Breast epithelium (tissue), 3 donors: ENCODE data around the gene PDK4.

ENCODE experiments used
- CTCF ChIP-seq, 3 donors: fragments of 450-650 bp; IDR thresholded peaks; one replicate each; pipeline ENCODE4 v1.5.1; 2016 to 2017; ENCODE audit warnings: antibody characterized with exemption in 3 of 3, mild to moderate bottlenecking in 3 of 3, moderate library complexity in 3 of 3
- POLR2A ChIP-seq: fragments of 450-650 bp; IDR thresholded peaks from one replicate; pipeline ENCODE4 v1.6.1; 2016; ENCODE audit warnings: antibody characterized with exemption, mild to moderate bottlenecking, moderate library complexity
- POLR2AphosphoS5 ChIP-seq, 3 donors: sonication (generic); formaldehyde crosslinking; IDR thresholded peaks; one replicate each; pipeline ENCODE4 v1.6.1; 2017; ENCODE audit warnings: antibody characterized with exemption in 3 of 3

GRCh38 chr7:95550546-95550945 lies 45.8 kb downstream of the PDK4 start:
- TF ChIP-seq CTCF (IDR thresholded peaks at IDR 0.05) (no peak), POLR2A (no peak), POLR2AphosphoS5 (IDR thresholded peaks at IDR 0.05) (no peak)
